ENCODE measurements around the gene TBC1D2B. TPM values are rescaled to one million over a fixed set of nuclear protein-coding genes. Genes with fewer than 3 reads are reported as not detected.
"Not testable (repeated sequence)": the region's sequence is repeated elsewhere in the genome, so short reads cannot be mapped to it uniquely, and the experiment has no call there.

Gene TBC1D2B
- total RNA-seq, 4 donors from 2014 or later = 31.3 to 58.8 (median 32.7) TPM

DNA sequence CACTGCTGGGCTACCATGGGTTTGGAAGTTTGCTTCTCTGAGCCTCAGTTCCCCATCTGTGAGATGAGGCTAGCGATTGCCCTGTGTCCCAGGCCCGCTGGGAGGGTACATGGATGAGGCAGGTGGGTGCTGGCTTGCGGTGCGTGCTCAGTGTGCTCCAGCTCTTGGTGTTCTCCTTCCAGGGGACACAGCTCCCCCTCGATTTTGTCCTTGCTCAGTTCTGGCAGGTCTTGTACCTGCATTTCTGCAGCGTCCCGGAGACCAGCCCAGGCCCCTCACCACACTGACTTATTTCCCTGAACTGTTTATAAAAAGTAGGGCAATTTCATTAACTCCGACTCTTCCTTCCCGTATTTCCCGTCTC, 95.4 kb downstream of the TBC1D2B start:
- DNase-seq (ENCODE audit: extremely low spot score) = no peak

DNA sequence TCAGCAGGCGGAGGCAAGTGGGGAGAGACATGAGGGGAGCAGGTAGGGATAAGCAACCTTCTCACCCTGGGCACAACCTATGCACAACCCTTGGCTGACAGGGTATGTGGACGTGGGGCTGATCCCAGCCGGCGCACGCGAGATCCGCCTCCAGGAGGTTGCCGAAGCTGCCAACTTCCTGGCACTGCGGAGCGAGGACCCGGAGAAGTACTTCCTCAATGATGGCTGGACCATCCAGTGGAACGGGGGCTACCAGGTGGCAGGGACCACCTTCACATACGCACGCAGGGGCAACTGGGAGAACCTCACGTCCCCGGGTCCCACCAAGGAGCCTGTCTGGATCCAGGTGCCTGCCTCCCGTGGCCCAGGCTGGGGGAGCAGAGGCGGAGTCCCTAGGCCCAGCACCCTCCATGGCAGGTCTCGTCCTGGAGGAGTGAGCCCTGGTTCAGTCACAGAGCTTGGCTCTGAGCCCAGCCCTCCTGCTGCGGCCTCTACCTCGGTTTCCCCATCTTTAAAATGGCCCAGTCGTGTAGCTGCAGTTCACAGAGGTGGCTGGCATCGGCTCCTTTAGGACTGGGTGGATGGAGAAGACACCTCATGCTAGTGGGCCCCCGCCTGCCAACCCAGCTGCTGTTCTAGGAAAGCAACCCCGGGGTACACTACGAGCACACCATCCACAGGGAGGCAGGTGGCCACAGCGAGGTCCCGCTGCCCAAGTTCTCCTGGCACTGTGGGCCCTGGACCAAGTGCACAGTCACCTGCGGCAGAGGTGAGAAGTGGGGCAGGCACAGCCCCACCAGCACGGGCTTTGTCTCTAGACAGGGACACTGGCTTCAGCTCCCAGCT, 96.0 kb downstream of the TBC1D2B start:
- Histone ChIP-seq H3K27ac (replicated peaks in 1 of 4) (no peak overlapping the region), H3K4me1 (peaks cover 0 to 5% (median 2%) of the 10 kb centered on the region in 4 donors), H3K36me3 (no peaks in the 10 kb centered on the region), H3K9me3 (no peaks in the 10 kb centered on the region), H3K27me3 (no peaks in the 10 kb centered on the region), H3K4me3 (no peak overlapping the region)
- no peak for DNase-seq (ENCODE audit: extremely low spot score)
- WGBS = 83% methylated on average over 25 of the region's 30 CpGs
- intact Hi-C loops (cut with DNase I) = no loop called here
- TF ChIP-seq EP300 (IDR thresholded peaks at IDR 0.05) (no peak), POLR2A (IDR thresholded peaks at IDR 0.05; ENCODE audit: low read depth) (no peak), POLR2AphosphoS5 (IDR thresholded peaks at IDR 0.05) (no peak)
- TF ChIP-seq, protein P1, sequence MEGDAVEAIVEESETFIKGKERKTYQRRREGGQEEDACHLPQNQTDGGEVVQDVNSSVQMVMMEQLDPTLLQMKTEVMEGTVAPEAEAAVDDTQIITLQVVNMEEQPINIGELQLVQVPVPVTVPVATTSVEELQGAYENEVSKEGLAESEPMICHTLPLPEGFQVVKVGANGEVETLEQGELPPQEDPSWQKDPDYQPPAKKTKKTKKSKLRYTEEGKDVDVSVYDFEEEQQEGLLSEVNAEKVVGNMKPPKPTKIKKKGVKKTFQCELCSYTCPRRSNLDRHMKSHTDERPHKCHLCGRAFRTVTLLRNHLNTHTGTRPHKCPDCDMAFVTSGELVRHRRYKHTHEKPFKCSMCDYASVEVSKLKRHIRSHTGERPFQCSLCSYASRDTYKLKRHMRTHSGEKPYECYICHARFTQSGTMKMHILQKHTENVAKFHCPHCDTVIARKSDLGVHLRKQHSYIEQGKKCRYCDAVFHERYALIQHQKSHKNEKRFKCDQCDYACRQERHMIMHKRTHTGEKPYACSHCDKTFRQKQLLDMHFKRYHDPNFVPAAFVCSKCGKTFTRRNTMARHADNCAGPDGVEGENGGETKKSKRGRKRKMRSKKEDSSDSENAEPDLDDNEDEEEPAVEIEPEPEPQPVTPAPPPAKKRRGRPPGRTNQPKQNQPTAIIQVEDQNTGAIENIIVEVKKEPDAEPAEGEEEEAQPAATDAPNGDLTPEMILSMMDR (IDR thresholded peaks at IDR 0.05) = no peak

More for the DNA sequence above, 95.4 kb downstream of the TBC1D2B start:
- H3K36me3 ChIP-seq = no peaks in the 10 kb centered on the region
- H3K4me3 ChIP-seq = no peak overlapping the region
- TF ChIP-seq EP300 (IDR thresholded peaks at IDR 0.05) (no peak), POLR2AphosphoS5 (IDR thresholded peaks at IDR 0.05) (no peak), POLR2A (IDR thresholded peaks at IDR 0.05; ENCODE audit: low read depth) (no peak)
- TF ChIP-seq, protein P1 (IDR thresholded peaks at IDR 0.05) = no peak
- no peaks in the 10 kb centered on the region for H3K27me3 ChIP-seq
- no peak overlapping the region for H3K27ac ChIP-seq (replicated peaks in 1 of 4)
- H3K4me1 ChIP-seq = peaks cover 0 to 6% (median 4%) of the 10 kb centered on the region in 4 donors
- 89% methylated on average over 10 of the region's 10 CpGs for WGBS
- intact Hi-C loops (cut with DNase I) = no loop called here
- no peaks in the 10 kb centered on the region for H3K9me3 ChIP-seq

DNA sequence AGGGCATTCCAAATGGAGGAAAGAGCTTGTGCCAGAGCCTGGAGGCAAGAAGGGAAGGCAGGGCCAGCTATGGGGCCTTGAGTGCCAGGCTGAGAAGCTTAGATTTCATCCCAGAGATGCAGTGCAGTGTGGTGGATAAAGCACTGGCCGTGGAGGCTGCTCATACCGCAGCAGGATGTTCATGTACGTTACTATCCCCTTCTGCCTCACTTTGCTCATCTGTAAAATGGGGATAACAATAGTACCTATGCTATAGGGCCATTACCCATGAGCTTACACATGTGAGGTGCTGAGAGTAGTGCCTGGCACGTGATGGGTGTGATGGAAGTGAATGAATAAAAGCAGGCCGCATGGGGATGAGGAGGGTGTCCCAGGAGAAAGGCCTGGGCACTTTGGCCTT, 96.8 kb downstream of the TBC1D2B start:
- H3K27me3 ChIP-seq; H3K9me3 ChIP-seq; H3K27ac ChIP-seq (replicated peaks in 1 of 4); intact Hi-C loops (cut with DNase I); H3K36me3 ChIP-seq; DNase-seq (ENCODE audit: extremely low spot score); H3K4me3 ChIP-seq: not testable (repeated sequence)
- peaks cover 0 to 11% (median 7%) of the 10 kb centered on the region in 4 donors for H3K4me1 ChIP-seq
- WGBS = 95% methylated on average over 5 of the region's 5 CpGs

DNA sequence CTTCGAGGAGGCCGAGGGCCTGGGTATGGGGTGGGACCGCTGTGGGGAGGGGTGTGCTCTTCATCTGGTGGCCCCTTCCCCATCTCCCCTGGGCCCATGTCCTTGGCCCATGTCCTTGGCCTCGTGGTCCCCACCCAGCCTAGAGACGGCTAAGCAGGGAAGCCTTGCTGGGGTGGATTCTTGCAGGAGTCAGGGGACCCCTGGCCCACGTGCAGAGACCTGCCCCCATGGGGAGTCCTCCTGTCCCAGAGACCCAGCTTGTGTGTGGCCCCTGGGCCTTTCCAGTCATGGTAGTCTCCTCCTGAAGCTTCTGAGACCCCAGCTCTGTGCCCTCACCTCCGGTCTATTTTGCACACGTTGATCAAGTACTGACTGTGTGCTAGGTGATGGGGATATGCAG, 97.4 kb downstream of the TBC1D2B start:
- H3K27me3 ChIP-seq = no peaks in the 10 kb centered on the region
- H3K27ac ChIP-seq (replicated peaks in 1 of 4) = no peak overlapping the region
- no peaks in the 10 kb centered on the region for H3K9me3 ChIP-seq
- intact Hi-C loops (cut with DNase I) = no loop called here
- no peaks in the 10 kb centered on the region for H3K36me3 ChIP-seq
- no peak for TF ChIP-seq EP300 (IDR thresholded peaks at IDR 0.05)
- TF ChIP-seq, protein P1 (IDR thresholded peaks at IDR 0.05) = no peak
- TF ChIP-seq POLR2A (IDR thresholded peaks at IDR 0.05; ENCODE audit: low read depth) = no peak
- no peak for TF ChIP-seq POLR2AphosphoS5 (IDR thresholded peaks at IDR 0.05)
- H3K4me3 ChIP-seq = no peak overlapping the region
- WGBS = 93% methylated on average over 2 of the region's 8 CpGs
- H3K4me1 ChIP-seq = peaks cover 5 to 17% (median 13%) of the 10 kb centered on the region in 4 donors
- no peak for DNase-seq (ENCODE audit: extremely low spot score)

DNA sequence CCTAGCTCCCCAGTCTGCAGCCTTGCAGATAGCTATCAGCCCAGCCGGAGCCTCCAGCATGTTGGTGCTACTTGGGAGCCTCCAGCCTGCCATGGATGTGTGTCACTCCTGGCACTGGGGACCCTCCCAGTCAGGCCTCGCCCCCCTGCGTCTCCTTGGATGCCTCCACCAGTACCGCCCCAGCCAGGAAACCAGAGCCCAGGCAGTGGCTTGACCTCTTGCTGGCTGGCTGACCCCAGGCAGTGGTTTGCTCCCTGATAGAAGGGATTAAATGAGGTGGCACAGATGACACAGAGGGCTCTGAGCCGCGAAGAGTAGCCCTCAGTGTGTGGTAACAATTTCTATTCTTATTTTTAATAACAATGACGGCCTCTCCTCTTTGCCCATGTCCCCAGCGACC, 98.4 kb downstream of the TBC1D2B start:
- H3K4me1 ChIP-seq = peaks cover 15 to 26% (median 23%) of the 10 kb centered on the region in 4 donors
- 91% methylated on average over 8 of the region's 8 CpGs for WGBS
- H3K9me3 ChIP-seq; H3K27me3 ChIP-seq; H3K27ac ChIP-seq (replicated peaks in 1 of 4); H3K36me3 ChIP-seq; intact Hi-C loops (cut with DNase I); DNase-seq (ENCODE audit: extremely low spot score); H3K4me3 ChIP-seq: not testable (repeated sequence)

DNA sequence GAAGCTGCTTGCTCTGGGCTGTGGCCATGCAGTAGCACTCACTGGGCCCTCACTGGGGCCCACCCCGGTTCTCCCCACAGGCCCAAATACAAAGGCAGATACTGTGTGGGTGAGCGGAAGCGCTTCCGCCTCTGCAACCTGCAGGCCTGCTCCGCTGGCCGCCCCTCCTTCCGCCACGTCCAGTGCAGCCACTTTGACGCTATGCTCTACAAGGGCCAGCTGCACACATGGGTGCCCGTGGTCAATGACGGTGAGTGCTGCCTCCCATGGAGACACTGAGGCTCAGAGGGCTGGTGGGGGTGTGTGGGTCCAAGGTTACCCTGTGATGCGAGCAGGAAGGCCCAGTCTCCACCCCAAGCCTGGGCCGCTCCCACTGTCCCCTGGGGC, 98.8 kb downstream of the TBC1D2B start:
- 92% methylated on average over 2 of the region's 13 CpGs for WGBS
- intact Hi-C loops (cut with DNase I); DNase-seq (ENCODE audit: extremely low spot score); H3K27me3 ChIP-seq; H3K9me3 ChIP-seq; H3K27ac ChIP-seq (replicated peaks in 1 of 4); H3K36me3 ChIP-seq; H3K4me3 ChIP-seq: not testable (repeated sequence)
- H3K4me1 ChIP-seq = peaks cover 19 to 26% (median 25%) of the 10 kb centered on the region in 4 donors

DNA sequence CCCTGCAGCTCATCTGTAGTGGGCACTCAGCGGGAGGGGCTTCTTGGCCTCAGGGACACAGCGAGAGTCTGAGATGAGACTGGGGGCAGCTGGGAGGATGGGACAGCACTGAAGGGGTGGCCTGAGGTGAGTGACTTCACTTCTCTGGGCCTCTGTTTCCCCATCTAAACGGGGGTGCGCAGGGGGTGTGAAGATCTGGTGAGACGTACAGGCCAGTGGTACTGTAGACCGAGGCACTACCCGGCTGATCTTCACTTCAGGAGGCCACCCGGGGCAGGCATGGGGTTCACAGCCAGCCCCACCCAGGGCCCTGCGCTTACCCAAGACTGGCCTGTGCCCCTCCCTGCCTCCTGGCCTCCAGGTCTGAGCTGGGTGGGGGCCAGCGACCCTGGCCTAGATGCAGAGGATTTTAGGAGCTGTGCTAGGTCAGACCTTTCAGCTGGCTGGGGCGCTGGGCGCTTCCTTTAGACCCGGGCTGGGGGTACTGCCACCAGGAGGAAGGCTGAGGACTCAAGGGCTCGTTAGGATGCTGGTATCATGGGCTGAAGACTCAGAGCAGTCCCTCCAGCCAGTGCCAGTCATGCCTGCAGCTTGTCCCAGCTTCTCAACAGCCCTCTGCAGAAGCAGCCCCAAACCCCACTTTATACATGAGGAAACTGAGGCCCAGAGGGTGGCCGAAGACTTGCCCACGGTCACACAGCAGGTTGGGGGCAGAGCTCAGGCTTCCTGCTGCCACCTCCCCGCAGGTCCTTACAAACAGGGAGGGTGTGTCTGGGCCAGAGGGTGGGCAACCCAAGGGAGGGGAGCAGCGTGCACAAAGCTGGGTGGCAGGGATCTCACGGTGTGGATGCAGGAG, 99.4 kb downstream of the TBC1D2B start:
- H3K27ac ChIP-seq (replicated peaks in 1 of 4); H3K27me3 ChIP-seq; intact Hi-C loops (cut with DNase I); H3K9me3 ChIP-seq; H3K4me3 ChIP-seq; H3K36me3 ChIP-seq; DNase-seq (ENCODE audit: extremely low spot score): not testable (repeated sequence)
- WGBS = 100% methylated on average over 3 of the region's 19 CpGs
- H3K4me1 ChIP-seq = peaks cover 21 to 28% (median 27%) of the 10 kb centered on the region in 4 donors

DNA sequence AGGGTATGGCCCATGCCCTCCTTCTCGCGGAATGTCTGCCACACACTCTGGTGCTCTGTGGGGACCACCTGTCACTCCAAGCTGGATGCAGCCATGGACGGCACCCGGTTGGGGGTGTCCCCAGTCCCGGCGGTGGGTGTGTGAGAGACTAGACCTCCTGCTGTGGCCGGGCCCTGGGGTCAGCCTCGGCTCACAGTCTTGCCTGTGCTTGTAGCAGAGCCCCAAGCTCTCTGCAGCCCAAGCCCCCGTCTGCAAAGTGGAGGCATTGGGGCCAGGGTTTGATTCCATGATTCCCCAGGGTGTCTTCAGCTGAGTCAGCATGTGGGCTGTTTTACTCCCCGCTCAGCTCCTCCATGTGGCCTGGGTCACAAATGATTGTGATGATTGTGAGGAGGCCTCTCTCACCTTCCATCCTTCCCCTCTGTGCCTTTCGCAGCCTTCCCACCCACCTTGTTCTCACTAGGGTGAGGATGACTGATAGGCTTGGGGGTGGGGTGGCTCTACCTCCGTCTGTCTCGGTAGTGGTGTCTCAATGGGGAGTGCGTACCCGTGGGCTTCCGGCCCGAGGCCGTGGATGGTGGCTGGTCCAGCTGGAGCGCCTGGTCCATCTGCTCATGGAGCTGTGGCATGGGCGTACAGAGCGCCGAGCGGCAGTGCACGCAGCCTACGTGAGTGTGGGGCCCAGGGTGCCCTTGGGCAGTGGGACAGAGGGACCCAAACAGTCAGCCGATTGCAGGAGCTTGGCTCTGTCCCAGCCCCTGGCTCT, 100.6 kb downstream of the TBC1D2B start:
- DNase-seq (ENCODE audit: extremely low spot score); H3K4me3 ChIP-seq; H3K36me3 ChIP-seq; H3K9me3 ChIP-seq; H3K27ac ChIP-seq (replicated peaks in 1 of 4); H3K27me3 ChIP-seq; intact Hi-C loops (cut with DNase I): not testable (repeated sequence)
- peaks cover 21 to 28% (median 27%) of the 10 kb centered on the region in 4 donors for H3K4me1 ChIP-seq
- WGBS = 100% methylated on average over 2 of the region's 26 CpGs

Data from esophagus muscularis mucosa (tissue), 4 donors.